ENCODE data around the gene SLC16A5.

The SLC16A5 gene

GRCh38 chr17:75087182-75087557 is 584 bp upstream of the SLC16A5 start:
- DNase-seq (ENCODE audit: low spot score), result no peak

GRCh38 chr17:75088465-75089417 is 987 bp downstream of the SLC16A5 start:
- DNase-seq (ENCODE audit: low spot score), result no peak

- DNase-seq (ENCODE audit: low spot score), result no peak
Observed at GRCh38 chr17:75090871-75091854, 3.4 kb downstream of the SLC16A5 start.

- DNase-seq (ENCODE audit: low spot score), result no peak
Observed at GRCh38 chr17:75091855-75092327, 4.1 kb downstream of the SLC16A5 start.

- DNase-seq (ENCODE audit: low spot score), result no peak
Observed at GRCh38 chr17:75093548-75094158, 5.9 kb downstream of the SLC16A5 start.

GRCh38 chr17:75094871-75095399 is 7.2 kb downstream of the SLC16A5 start:
- DNase-seq (ENCODE audit: low spot score), result no peak

- no peak for DNase-seq (ENCODE audit: low spot score)
Observed at GRCh38 chr17:75096082-75096625, 8.4 kb downstream of the SLC16A5 start.

GRCh38 chr17:75097865-75098264 is 10.1 kb downstream of the SLC16A5 start:
- no peak for DNase-seq (ENCODE audit: low spot score)

- no peak for DNase-seq (ENCODE audit: low spot score)
Observed at GRCh38 chr17:75098861-75099260, 11.1 kb downstream of the SLC16A5 start.

GRCh38 chr17:75099881-75100595 is 12.3 kb downstream of the SLC16A5 start:
- DNase-seq (ENCODE audit: low spot score), result no peak

GRCh38 chr17:75102385-75102821 is 14.6 kb downstream of the SLC16A5 start:
- no peak for DNase-seq (ENCODE audit: low spot score)

GRCh38 chr17:75103601-75104554 is 16.1 kb downstream of the SLC16A5 start:
- no peak for DNase-seq (ENCODE audit: low spot score)

GRCh38 chr17:75105126-75106080 is 17.6 kb downstream of the SLC16A5 start:
- no peak for DNase-seq (ENCODE audit: low spot score)

- no peak for DNase-seq (ENCODE audit: low spot score)
Observed at GRCh38 chr17:75108193-75108592, 20.4 kb downstream of the SLC16A5 start.

GRCh38 chr17:75109046-75109406 is 21.3 kb downstream of the SLC16A5 start:
- DNase-seq (ENCODE audit: low spot score), result no peak

GRCh38 chr17:75109407-75110233 is 21.9 kb downstream of the SLC16A5 start, which contains the start of gene ARMC7:
Gene ARMC7 (plus strand): TSS chr17:75109969. CDS start chr17:75110289, 320 bp downstream.
- peak; percentile 91 for DNase-seq (ENCODE audit: low spot score)

GRCh38 chr17:75110234-75110937 is 22.6 kb downstream of the SLC16A5 start:
- DNase-seq (ENCODE audit: low spot score), result no peak

Data from left forelimb (tissue), 1 donor.